ENCODE results near the gene EML2. TPM values are rescaled to one million over a fixed set of nuclear protein-coding genes. Genes with fewer than 3 reads are reported as not detected.
A peak's percentile ranks its signal among the peaks of the same experiment; 100 is the strongest.

The EML2 gene
- total RNA-seq, 3 donors from 2014 or later: 59.9 to 119 (median 79.1) TPM

DNA sequence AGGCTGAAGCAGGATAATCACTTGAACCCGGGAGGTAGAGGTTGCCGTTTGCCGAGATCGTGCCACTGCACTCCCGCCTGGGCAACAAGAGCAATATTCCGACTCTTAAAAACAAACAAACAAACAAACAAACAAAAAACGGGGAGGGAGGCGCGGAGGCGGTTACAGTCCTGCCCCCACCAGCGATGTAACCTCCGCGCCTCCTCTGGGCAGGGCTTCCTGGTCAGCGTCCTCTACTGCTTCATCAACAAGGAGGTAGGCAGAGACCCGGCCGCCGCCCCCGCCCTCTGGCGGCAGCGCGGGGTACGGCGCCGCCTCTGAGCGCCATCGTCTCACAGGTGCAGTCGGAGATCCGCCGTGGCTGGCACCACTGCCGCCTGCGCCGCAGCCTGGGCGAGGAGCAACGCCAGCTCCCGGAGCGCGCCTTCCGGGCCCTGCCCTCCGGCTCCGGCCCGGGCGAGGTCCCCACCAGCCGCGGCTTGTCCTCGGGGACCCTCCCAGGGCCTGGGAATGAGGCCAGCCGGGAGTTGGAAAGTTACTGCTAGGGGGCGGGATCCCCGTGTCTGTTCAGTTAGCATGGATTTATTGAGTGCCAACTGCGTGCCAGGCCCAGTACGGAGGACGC lies 42.3 kb upstream of the EML2 start:
- Histone ChIP-seq H3K4me3 (no peak overlapping the region), H3K36me3 (ENCODE audit: low read depth) (no peaks in the 10 kb centered on the region), H3K9me3 (no peaks in the 10 kb centered on the region), H3K4me1 (ENCODE audit: low read depth) (peaks cover 22% of the 10 kb centered on the region)
- intact Hi-C loops (cut with DNase I, micrococcal nuclease): no loop called here
- TF ChIP-seq, protein P1, sequence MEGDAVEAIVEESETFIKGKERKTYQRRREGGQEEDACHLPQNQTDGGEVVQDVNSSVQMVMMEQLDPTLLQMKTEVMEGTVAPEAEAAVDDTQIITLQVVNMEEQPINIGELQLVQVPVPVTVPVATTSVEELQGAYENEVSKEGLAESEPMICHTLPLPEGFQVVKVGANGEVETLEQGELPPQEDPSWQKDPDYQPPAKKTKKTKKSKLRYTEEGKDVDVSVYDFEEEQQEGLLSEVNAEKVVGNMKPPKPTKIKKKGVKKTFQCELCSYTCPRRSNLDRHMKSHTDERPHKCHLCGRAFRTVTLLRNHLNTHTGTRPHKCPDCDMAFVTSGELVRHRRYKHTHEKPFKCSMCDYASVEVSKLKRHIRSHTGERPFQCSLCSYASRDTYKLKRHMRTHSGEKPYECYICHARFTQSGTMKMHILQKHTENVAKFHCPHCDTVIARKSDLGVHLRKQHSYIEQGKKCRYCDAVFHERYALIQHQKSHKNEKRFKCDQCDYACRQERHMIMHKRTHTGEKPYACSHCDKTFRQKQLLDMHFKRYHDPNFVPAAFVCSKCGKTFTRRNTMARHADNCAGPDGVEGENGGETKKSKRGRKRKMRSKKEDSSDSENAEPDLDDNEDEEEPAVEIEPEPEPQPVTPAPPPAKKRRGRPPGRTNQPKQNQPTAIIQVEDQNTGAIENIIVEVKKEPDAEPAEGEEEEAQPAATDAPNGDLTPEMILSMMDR (IDR thresholded peaks at IDR 0.05): peak; percentile 98
- DNase-seq (peak; percentile 91 to 95 (median 92)), ATAC-seq (peak; percentile 90)

DNA sequence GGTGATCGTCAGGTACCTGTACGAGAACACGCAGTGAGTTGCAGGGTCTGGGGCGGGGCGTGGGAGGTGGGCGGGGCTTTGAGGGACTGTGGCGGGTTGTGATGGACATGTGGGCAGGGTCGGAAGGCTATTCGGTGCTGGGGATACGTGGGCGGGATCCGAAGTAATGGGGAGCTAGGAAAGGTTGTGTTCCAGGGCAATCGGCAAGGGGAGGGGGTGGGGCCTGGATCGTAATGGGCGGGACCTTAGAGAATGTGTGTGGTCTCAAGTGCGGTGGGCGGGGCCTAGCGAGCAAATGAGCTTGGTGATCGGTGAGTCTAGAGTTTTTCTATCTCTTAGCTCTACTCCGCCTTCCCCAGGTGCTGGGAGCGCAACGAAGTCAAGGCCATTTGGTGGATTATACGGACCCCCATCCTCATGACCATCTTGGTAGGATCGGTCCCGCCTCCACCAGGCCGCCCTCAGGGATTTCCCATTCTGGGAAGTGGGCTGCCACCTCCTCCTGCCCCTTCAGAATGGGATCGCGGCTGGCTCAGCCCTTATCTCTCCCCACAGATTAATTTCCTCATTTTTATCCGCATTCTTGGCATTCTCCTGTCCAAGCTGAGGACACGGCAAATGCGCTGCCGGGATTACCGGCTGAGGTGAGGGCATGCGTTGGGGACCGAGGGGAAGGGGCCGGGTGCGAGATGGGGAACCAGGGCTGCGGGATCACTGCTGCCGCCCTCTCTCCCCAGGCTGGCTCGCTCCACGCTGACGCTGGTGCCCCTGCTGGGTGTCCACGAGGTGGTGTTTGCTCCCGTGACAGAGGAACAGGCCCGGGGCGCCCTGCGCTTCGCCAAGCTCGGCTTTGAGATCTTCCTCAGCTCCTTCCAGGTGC lies 38.4 kb upstream of the EML2 start:
- H3K4me3 ChIP-seq: no peak overlapping the region
- peak; percentile 94 to 99 (median 97) for DNase-seq
- H3K36me3 ChIP-seq (ENCODE audit: low read depth): no peaks in the 10 kb centered on the region
- peak; percentile 84 for ATAC-seq
- H3K4me1 ChIP-seq (ENCODE audit: low read depth): peaks cover 22% of the 10 kb centered on the region
- no peaks in the 10 kb centered on the region for H3K9me3 ChIP-seq
- TF ChIP-seq, protein P1 (IDR thresholded peaks at IDR 0.05): no peak
- intact Hi-C loops (cut with DNase I, micrococcal nuclease): no loop called here

DNA sequence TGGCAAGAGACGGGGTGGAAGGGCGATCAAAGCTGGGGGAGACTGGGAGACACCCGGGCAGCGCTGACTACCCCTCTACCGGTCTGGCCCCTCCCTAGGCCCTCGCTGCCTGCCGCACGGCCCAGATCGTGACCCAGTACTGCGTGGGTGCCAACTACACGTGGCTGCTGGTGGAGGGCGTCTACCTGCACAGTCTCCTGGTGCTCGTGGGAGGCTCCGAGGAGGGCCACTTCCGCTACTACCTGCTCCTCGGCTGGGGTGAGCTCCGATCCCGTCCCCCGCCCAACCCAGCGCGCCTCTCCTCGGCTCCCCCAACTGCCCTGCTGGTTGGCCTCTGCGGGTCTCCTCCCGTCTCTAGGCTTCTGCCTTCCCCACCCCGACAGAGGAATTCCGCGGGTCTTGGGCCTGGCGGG lies 37.7 kb upstream of the EML2 start:
- ATAC-seq: peak; percentile 41
- DNase-seq: peak; percentile 50 to 75 (median 75)
- Histone ChIP-seq H3K36me3 (ENCODE audit: low read depth) (no peaks in the 10 kb centered on the region), H3K4me3 (no peak overlapping the region), H3K9me3 (no peaks in the 10 kb centered on the region), H3K4me1 (ENCODE audit: low read depth) (peaks cover 21% of the 10 kb centered on the region)
- intact Hi-C loops (cut with DNase I, micrococcal nuclease): no loop called here
- TF ChIP-seq, protein P1 (IDR thresholded peaks at IDR 0.05): no peak

DNA sequence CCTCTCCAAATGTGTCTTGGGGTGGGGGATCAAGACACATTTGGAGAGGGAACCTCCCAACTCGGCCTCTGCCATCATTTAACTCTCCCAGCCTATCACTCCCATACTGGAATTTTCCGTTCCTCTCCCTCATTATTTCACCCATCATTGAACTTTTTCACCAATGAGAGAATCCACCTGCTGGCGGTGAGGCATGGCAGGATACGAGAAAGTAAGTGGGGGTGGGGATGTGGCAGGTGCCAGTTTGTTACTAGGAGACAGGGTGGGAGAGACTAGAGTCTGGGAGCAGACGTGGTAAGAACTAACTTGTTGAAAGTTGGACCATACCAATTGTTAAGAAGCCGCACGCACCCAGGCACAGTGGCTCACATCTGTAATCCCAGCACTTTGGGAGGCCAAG lies 35.7 kb upstream of the EML2 start:
- H3K4me1 ChIP-seq (ENCODE audit: low read depth): peaks cover 14% of the 10 kb centered on the region
- no peaks in the 10 kb centered on the region for H3K9me3 ChIP-seq
- no peak for DNase-seq
- no peak overlapping the region for H3K4me3 ChIP-seq
- H3K36me3 ChIP-seq (ENCODE audit: low read depth): no peaks in the 10 kb centered on the region
- intact Hi-C loops (cut with DNase I, micrococcal nuclease): no loop called here
- TF ChIP-seq, protein P1 (IDR thresholded peaks at IDR 0.05): no peak
- no peak for ATAC-seq

DNA sequence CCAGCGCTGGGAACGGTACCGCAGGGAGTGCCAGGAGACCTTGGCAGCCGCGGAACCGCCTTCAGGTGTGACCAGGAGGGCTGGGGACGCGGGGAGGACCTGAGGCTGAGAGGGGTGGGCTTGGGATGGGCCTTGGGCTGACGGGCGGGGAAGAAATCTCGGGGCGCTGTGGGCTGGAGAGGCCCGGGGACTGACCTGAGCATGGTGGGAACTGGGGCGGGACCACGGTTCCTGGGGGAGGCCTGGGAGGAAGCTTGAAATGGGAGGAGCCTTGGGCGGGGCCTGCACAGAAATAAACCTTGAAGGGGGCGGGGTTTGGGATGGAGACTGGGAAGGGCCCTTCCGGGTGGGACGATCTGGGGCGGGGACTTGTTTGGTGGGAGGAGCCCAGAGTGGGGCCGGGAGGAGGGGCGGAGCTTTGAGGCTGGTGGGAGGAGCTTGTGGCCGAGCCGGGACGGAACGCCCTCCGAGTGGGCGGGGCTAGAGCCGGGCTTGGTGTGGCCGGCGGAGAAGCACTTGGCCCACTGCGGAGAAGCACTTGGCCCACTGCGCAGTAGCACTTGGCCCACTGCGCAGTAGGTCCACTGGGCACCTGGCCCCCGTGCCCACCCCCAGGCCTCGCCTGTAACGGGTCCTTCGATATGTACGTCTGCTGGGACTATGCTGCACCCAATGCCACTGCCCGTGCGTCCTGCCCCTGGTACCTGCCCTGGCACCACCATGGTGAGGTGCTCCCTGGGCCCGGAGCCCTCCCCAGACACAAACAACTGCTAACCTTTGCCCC lies 31.7 kb upstream of the EML2 start:
- Histone ChIP-seq H3K4me3 (no peak overlapping the region), H3K9me3 (no peaks in the 10 kb centered on the region), H3K36me3 (ENCODE audit: low read depth) (no peaks in the 10 kb centered on the region), H3K4me1 (ENCODE audit: low read depth) (peaks cover 21% of the 10 kb centered on the region)
- ATAC-seq (peak; percentile 87), DNase-seq (peak; percentile 90 to 96 (median 95))
- intact Hi-C loops (cut with DNase I, micrococcal nuclease): no loop called here
- TF ChIP-seq, protein P1 (IDR thresholded peaks at IDR 0.05): no peak
